Chondrocyte (in vitro differentiated cells): ENCODE measurements around the gene OSBPL3. TPM values are rescaled to one million over a fixed set of nuclear protein-coding genes. Genes with fewer than 3 reads are reported as not detected.

Experiments
- DNase-seq: peaks from one replicate; pipeline ENCODE4 v3.0.0; 2021; ENCODE audit warnings: mixed read lengths, low spot score
- H3K27ac Mint-ChIP-seq: one replicate; pipeline ENCODE4 v1.8.0; 2021; ENCODE audit warnings: mild to moderate bottlenecking, moderate library complexity, mixed read lengths; ENCODE audit not compliant: unreplicated experiment
- H3K27me3 Mint-ChIP-seq: 2 replicates; pipeline ENCODE4 v1.8.0; 2021; ENCODE audit warnings: low read depth, mixed read lengths
- H3K36me3 Mint-ChIP-seq: 2 replicates; pipeline ENCODE4 v1.8.0; 2021; ENCODE audit warnings: low read depth, mixed read lengths
- H3K4me1 Mint-ChIP-seq: 2 replicates; pipeline ENCODE4 v1.8.0; 2021; ENCODE audit warnings: low read depth, mild to moderate bottlenecking, mixed read lengths
- H3K4me3 Mint-ChIP-seq: one replicate; pipeline ENCODE4 v1.8.0; 2021; ENCODE audit warnings: mild to moderate bottlenecking, moderate library complexity, mixed read lengths; ENCODE audit not compliant: unreplicated experiment
- H3K9me3 Mint-ChIP-seq: 2 replicates; pipeline ENCODE4 v1.8.0; 2021; ENCODE audit warnings: low read depth, mixed read lengths
- total RNA-seq: library from RNA; stranded (reverse); gene quantifications from 3 replicates; pipeline ENCODE4 v1.2.1, GENCODE V29; 2021
- TF ChIP-seq, protein P1 (sequence below): fragments of 200-600 bp; sonication (generic); IDR thresholded peaks from 2 replicates; pipeline ENCODE4 v1.5.0; 2021; ENCODE audit warnings: antibody characterized with exemption, mild to moderate bottlenecking, moderate library complexity

Gene OSBPL3
- total RNA-seq, 1 donor from 2014 or later, result 5.7 TPM

DNA sequence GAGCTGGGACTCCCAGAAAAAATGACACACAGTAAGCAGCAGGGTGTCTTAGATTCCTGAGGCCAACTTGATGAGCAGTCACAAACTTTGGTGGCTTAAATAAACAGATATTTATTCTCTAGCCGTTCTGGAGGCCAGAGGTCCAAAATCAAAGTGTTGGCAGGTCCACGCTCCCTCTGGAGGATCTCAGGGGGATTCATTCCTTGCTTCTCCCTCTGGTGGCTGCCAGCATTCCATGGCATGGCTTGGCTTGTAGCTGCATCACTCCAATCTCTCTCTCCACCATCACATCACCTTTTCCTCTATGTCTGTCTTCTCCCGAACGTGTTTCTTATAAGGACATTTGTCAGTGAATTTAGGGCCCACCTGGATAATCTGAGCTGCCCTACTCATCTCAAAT is 98.4 kb downstream of the OSBPL3 start:
- Mint-ChIP-seq H3K27ac (no peak overlapping the region), H3K9me3 (no peaks in the 10 kb centered on the region), H3K36me3 (no peaks in the 10 kb centered on the region), H3K27me3 (no peaks in the 10 kb centered on the region), H3K4me3 (no peak overlapping the region), H3K4me1 (peaks cover 13% of the 10 kb centered on the region)
- no peak for DNase-seq
- TF ChIP-seq, protein P1, sequence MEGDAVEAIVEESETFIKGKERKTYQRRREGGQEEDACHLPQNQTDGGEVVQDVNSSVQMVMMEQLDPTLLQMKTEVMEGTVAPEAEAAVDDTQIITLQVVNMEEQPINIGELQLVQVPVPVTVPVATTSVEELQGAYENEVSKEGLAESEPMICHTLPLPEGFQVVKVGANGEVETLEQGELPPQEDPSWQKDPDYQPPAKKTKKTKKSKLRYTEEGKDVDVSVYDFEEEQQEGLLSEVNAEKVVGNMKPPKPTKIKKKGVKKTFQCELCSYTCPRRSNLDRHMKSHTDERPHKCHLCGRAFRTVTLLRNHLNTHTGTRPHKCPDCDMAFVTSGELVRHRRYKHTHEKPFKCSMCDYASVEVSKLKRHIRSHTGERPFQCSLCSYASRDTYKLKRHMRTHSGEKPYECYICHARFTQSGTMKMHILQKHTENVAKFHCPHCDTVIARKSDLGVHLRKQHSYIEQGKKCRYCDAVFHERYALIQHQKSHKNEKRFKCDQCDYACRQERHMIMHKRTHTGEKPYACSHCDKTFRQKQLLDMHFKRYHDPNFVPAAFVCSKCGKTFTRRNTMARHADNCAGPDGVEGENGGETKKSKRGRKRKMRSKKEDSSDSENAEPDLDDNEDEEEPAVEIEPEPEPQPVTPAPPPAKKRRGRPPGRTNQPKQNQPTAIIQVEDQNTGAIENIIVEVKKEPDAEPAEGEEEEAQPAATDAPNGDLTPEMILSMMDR, result peak; percentile 20

DNA sequence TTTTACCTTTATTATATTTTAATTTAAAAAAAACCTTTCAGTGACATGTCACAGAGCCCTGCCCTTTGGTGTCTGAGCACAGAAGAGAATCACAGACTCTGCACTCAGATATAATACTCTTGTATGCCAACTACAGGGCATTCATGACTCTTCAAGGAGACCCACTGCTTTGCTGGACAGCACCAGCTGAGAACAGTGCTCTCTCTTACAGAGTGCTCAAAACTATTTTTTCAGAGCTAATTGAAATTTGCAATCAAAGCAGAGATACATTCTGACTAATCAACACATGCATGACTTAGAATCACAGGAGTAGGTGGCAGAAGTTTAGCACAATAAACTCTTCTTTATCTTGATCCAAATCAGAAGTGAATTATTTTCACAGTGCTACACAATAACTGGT is 99.1 kb downstream of the OSBPL3 start:
- DNase-seq, result no peak
- TF ChIP-seq, protein P1, result no peak
- Mint-ChIP-seq H3K36me3 (no peaks in the 10 kb centered on the region), H3K4me1 (peaks cover 13% of the 10 kb centered on the region), H3K9me3 (no peaks in the 10 kb centered on the region), H3K4me3 (no peak overlapping the region), H3K27me3 (no peaks in the 10 kb centered on the region), H3K27ac (no peak overlapping the region)

DNA sequence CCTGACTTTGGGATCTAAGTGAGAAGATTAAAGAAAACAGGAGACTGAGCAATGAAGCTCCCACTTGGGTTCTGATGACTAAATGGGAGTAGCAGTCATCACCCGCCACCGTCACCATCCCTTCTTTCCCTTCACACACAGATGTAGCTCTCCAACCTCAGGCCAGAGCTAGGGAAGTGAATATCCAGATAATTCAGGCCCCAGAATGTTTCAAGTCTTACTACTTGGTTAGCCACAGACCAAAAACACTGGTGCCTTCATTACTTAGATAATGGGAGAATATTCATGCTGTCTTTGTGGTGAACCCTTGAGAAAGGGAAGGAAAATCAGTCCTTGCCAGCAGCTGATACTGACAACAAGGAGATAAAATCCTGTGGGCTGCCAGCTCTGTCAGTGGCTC is 100.7 kb downstream of the OSBPL3 start:
- TF ChIP-seq, protein P1, result no peak
- Mint-ChIP-seq H3K27me3 (no peaks in the 10 kb centered on the region), H3K9me3 (no peaks in the 10 kb centered on the region), H3K4me3 (no peak overlapping the region), H3K4me1 (peaks cover 13% of the 10 kb centered on the region), H3K36me3 (no peaks in the 10 kb centered on the region), H3K27ac (no peak overlapping the region)
- no peak for DNase-seq

DNA sequence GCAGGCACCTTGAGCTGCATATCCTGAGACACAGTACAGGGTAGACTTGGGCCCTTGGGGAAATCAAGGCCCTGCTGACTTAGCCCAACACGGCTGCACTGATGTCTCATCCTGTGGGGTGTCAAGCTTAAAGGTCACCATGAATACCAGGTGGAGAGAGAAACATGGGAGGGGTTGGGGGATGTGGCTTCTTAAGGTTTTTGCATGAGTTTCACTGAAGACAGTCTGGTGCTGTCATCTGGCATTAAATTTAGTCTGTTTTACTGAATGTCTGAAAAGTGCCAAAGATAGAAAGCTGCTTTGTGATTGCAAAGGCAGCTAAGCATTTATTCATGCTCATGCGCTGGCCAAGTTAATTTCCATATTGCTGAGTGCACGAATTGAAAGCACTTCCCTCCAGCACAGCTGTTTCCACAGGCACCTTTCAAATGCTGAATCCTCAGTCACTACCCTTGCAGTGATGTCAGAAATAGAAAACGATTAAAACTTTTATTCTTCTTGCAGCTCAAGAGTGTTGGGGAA is 102.1 kb downstream of the OSBPL3 start:
- Mint-ChIP-seq H3K27ac (no peak overlapping the region), H3K4me1 (peaks cover 6% of the 10 kb centered on the region), H3K27me3 (no peaks in the 10 kb centered on the region), H3K9me3 (no peaks in the 10 kb centered on the region), H3K4me3 (no peak overlapping the region), H3K36me3 (no peaks in the 10 kb centered on the region)
- TF ChIP-seq, protein P1, result no peak
- DNase-seq, result no peak

DNA sequence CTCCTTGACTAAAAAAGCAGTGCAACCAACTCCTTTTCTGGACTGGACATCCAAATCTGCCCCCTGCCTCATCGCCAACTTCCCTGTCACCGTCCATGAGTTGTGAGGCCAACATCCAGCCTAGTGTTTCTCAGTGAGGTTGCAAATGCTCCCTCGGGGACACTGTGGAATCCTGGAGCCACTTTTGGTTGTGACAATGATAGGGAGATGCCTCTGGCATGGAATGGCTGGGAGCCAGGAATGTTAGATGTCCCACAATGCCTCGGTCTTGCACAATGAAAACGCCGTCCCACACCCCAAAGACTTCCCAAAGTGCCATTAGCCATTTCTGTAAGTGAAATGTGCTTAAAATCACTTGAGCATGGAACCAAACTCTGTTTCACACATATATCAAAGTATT is 105.2 kb downstream of the OSBPL3 start:
- H3K4me1 Mint-ChIP-seq, result peaks cover 3% of the 10 kb centered on the region
- H3K27ac Mint-ChIP-seq, result no peak overlapping the region
- H3K4me3 Mint-ChIP-seq, result no peak overlapping the region
- no peak for DNase-seq
- no peaks in the 10 kb centered on the region for H3K9me3 Mint-ChIP-seq
- no peaks in the 10 kb centered on the region for H3K27me3 Mint-ChIP-seq
- TF ChIP-seq, protein P1, result no peak
- H3K36me3 Mint-ChIP-seq, result no peaks in the 10 kb centered on the region
